T-helper 22 cell (primary cell): ENCODE results near the gene EEF1E1.

Experiments
- DNase-seq: peaks from one replicate; pipeline ENCODE4 v3.0.0-alpha.2; 2020; ENCODE audit warnings: low read depth

The EEF1E1 gene

DNA sequence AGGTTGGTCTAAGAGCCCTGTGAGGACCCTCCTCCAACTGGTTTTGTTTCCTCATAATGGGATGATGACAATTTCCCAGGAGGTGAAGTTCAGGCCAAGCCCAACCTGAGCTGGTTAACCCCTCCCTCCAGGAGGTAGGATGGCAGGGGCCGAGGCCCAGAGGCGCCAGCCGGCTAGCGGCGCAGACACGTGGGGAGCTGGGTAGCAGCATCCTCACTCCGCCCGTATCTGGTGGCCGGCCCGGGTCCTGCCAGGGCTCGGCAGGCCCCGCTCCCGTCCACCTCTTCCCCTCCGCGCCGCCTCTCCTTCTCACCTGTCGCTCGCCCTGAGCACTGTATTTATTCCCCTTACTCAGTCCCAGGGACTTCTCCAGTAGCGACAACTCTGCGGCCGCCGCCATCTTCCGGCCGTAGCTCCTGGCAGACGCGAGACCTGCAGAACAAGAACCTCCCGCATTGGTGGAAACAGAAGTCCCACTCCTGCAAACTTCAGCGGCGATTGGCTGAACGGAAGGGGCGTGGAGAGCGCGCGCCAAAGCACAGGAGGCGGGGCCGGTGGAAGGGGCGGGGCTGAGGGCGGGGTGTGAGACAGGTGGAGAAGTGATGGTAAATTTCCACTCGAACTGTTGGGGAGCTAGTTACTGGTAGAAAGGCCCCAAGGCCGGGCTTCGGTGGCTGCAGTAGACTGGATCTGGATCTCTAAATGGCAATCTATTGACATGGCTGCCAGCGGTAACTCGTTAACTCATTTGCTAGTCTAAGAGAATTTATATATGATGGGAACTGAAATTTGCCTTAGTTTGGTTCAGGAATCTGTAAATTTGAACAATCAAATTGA, at the start of gene EEF1E1:
TSS of gene EEF1E1 (minus strand) at position 427 of the 837 bp plus-strand sequence. CDS start at position 400, 27 bp downstream.
- peak; percentile 92 for DNase-seq

DNA sequence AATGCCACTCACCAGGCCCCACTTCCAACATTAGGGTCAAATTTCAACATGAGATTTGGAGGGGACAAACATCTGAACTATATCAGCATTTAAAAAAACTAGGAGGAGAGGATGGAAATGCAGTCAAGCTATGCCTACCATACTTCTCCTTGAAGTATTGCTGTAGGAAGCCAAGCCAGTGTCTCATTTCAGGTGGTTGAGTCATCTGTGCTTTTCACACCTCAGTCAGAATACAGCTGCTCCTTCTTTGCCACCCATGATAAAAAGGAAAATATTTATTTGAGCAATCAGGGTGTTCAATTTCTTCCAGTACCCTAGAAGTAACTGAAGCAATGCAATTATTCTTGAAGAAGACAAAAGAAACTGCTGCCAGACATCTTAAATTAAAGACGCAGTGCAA, 47.0 kb upstream of the EEF1E1 start:
- DNase-seq = no peak

DNA sequence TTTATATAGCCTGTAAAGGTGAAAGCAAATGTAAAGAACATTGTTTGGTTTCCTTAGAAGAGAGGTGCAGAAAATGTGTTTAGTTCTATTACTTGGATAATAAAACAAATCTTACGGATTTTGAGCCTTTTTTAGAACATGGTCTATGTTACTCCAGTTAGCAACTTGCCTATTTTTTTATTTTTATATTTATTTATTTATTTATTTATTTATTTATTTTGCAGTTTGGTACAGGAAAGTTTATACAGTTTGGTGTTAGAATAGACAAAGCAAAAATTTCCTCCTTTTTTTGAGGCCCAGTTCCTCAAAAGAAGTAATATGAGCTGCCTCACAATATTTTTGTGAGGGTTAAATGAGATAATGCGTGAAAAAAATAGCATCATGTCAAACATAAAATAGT, 41.6 kb upstream of the EEF1E1 start:
- DNase-seq = no peak

DNA sequence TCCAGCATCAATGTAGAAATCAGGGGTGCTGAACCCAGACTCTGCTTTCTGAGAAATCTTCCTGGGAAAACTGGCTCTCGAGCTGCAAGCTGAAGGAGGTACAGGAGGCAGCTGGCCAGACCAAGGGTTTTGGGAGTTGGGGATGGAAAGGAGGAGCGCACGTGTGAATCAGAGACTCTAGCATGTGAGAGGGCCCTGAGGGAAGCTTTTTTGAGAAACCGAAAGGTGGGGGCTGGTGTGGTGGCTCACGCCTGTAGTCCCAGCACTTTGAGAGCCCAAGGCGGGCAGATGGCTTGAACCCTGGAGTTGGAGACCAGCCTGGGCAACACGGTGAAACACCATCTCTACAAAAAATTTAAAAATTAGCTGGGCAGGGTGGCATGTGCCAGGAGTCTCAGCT, 37.1 kb upstream of the EEF1E1 start:
- no peak for DNase-seq

DNA sequence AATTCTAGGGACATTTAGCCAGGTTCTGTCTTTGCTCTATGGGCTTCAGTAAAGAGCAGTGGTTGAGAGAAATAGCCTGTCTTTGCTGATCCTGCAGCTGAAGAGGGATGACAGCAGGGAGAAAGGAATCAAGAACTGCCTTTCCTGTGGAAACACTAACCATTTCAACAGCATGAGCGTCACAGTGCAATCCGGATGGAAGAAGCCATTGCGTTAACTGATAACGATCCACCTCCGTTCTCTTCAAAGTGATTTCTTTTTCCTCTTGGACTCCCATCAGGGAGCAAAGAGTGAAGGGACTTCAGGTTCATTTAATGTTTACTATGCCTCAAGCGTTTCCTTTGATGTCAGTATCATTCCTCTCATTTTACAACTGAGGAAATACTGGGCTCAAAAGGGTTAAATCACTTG, 35.2 kb upstream of the EEF1E1 start:
- DNase-seq = no peak

DNA sequence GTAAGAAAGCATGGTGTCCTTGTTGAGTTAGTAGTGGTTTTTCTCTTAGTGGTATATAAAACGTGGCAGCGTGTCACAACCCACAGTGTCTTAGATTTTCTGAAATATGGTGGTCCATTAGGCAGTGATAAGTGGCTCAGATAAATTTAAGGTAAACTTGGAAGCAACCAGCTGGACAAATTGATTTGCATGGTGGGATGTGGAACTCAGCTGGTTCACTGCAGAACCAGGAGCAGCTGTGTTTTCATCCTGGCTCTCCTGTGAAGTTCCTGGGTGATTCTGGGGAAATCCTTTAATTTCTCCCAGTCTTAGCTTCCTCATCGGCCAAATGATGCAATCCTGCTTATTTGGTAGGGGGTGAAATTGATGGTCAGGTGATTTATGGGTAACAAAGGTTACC, 32.9 kb upstream of the EEF1E1 start:
- no peak for DNase-seq

DNA sequence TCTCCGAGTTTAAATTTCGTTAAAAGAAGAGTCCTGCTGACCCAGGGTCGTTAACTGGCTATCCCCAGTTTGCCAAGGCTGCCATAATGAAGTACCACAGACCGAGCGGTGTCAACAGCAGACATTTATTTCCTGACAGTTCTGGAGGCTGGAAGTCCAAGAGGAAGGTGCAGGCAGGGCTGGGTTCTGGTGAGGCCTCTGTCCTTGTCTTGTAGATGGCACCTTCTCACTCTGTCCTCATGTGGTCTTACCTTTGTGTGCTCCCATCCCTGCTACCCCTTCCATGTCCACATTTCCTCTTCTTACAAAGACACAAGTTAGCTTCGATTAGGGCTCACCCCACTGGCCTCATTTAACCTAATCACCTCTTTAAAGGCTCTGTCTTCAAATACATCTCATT, 29.8 kb upstream of the EEF1E1 start:
- no peak for DNase-seq

DNA sequence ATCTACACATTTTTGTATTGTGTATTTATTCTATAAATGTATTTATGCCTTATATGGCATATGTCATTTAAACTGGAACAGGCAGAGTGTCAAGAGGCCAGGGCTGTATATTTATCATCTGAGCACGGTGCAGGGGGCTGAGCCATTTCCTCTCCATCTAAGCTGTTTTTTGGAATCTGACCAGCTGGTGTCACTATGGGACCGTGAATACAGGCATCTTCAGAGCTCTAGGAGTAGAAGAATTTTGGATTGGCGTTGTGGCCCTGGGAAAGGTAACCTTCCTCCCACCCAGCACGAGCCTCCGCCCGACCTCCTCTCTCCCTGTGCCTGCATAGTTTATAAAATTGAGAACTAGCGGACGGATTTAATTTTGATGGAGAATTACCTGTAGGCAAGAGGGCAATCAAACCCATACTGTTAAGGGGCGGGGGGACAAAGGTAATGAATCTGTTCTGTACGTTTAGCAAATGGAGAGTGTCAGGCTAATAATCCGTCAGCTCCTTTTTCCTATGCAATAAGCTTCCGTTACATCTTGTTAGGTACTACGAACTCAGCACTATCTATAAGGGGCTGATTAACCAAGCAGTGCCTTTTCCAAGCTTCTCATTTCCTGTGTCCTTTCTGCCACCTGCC, 29.0 kb upstream of the EEF1E1 start:
- DNase-seq = no peak

DNA sequence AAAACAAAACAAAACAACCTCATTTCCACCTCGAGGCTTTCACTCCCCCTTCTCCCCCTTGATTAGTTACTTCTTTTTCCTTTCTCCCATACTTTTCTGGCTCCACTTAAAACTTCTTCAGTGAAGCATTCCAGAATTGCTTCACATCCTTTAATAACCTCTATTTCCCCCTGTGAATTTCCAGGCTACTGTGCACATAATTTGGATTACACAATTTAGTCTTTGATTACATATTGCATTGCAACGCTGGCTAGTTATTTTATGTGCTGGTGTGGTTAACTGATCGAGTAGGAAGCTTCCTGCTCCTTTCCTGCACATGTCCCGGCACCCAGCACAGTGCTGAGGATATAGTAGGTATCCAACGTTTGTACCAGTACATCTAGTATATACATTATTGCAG, 28.1 kb upstream of the EEF1E1 start:
- DNase-seq = no peak

DNA sequence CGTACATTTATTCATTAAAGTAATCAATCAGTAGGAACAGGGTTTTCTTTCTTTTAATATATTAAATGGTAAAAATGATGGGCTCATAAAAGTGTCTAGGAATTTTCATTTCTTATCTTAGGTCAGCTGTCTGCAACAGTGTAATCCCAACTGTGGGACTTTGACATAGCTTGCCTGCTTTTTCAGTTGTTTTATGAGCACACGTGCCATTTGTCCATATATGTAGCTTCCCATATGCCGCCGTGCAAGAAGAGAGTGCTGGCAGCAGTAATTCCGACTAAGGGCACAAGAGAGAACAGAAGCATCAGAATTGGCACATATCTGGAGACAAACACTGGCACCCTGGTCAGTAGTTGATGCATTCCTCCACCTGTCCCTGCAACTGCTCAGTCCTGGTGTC, 20.9 kb upstream of the EEF1E1 start:
- no peak for DNase-seq

DNA sequence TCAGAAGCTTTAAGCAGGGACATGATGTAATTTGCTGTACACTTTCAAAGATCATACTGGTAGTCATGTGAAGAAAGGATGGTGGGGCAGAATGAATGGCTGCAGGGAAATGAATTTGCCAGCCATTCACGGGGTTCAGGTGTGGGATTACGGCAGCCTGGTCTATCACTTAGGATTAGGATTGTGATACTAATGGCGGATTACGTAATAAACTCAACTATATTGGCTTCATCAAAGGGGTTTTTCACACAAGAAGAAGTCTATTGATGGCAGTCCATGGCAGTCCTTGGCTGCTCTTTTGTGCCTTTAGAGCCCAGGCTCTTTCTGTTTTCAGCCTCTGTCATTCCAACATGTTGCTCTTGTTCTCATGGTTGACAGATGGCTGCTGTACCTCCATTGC, 12.6 kb upstream of the EEF1E1 start:
- no peak for DNase-seq

DNA sequence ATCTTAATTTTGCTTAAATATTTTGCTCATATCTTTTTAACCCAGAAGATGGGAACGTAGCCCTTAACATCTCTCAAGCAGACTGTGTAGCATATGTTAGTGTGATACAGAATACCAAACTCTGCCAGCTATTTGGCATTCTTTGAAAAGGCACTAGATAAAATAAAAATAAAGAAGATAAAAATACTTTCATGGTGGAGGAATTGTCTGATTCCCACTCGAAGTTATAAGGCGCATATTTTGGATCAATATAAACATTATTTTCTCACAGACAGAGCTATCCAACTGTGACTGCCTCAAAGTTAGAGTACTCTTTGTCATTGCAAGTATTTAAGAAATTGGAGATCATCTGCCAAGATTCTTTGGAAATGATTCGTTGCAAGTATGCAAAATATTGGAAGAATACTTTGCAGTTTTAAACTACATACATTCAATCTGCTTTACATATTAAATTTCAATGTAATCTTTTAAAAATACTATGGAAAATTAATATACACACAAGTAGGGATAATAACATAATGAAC, 10.8 kb upstream of the EEF1E1 start:
- no peak for DNase-seq

DNA sequence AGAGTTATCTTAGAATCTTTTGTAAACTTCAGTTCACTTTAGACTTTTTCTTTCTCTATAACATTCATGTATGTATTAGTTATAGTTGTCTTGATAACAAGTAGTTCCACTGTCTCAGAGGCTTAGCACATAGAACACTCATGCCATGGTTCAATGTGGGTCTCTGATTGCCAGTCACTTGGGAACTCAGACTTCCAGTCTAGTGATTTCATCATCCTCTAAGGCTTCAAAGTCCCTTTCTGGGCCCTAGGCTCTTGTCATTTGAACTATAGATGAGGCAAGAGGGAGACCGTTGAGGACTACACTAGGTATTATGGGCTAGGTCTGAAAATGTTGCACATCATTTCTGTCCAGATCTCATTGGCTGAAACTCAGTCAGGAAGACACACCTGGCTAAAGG, 8.4 kb upstream of the EEF1E1 start:
- no peak for DNase-seq

DNA sequence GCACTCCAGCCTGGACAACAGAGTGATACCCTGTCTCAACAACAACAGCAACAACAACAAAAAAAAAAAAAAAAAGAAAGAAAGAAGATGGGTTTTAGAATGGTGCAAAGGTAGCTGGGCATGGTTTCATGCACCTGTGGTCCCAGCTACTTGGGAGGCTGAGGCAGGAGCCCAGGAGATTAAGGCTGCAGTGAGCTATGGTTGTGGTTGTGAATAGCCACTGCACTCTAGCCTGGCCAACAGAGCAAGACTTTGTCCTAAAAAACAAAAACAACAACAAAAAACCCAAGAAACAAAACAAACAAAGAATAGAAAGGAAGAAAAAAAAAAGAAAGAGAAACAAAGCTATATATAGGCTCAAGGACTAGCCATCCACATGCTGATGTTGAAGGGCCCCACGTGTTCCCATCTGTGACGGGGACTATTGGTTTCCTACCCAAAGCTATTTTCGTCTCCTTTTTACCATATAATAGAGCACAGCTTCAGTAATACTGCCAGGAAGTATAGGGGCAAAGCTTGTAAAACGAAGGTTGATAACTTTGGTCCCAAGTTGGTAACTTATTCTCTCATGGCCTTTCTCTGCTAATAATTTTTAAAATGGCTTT, 7.9 kb upstream of the EEF1E1 start:
- DNase-seq = no peak

DNA sequence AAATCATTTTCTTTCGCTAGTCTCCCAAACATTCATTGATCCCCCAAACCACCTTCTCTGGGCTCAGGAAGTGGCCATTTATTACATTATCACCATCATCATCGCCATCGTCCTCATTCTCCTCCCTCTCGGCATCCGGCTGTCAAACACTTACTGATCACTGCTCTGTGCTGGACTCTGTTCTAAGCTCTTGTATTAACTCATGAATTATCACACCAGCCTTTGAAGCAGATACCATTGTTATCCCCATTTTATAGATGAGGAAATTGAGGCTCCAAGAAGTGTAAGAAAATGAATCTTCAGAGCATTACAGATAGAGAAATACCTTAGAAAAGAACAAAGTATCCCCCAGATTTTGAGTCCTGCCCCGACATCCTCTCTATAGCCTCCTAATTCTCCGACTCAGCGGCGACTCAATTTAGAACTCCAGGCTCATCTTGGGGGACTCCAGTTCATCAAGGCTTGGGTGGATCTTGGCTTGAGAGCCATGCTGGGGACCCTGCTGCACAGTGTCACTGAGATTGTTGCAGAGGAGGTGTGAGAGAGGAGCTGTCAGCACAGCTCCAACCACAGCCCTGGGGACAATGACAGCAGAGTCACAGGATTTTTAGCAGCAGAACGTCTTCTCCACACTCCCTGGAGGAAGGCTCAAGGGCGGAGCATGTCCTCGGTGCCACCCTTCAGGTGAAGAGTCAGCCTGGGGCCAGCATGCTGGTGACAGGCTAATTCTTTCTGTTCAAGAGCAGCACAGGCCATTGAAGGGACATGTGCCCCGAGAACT, 6.6 kb upstream of the EEF1E1 start:
- no peak for DNase-seq

DNA sequence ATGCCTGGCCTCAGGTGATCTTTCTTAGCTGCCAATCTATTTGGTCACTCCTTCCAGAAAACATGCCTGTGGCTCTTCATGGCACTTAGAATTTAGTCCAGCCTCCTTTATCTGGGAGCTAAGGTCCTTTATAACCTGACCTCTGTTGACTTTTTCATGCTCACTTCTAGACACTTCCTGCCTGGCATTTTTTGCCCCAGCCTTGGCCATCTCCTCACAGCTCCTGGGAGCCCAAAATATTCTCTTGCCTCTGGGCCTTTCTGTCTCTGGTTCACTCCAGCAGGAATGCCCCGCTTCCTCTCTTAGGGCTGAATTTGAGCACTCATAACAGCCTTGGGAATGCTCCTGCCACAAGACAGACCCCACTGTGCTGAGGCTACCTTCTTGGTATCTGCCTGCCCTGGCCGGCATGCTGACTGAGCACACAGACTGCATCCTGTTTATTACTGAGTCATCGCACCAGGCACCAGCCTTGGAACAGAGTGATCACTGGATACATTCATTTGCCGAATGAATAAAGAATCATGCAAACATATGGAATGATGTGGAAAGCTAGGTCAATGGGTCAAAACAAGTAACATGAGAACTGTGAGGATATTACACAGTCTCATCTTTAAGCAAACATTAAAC, 5.8 kb upstream of the EEF1E1 start:
- no peak for DNase-seq

DNA sequence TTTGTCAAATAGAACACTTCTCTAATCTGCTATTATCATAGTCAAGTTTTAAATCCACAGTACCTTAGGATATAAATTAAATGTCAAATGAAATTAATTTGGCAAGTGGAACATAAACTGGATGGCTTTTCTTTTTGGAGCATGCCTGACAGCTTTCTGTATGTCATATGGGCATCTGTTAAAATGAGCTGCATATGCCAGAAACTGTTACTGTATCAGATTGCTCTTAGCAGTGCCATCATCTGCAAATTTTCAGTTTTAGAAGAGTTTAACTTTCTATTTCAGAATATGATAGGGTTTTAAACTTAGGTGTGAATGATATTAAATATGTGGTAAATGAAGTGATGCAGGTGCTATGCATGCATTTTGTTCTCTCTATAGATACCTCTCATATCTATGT, 3.4 kb upstream of the EEF1E1 start:
- DNase-seq = no peak

DNA sequence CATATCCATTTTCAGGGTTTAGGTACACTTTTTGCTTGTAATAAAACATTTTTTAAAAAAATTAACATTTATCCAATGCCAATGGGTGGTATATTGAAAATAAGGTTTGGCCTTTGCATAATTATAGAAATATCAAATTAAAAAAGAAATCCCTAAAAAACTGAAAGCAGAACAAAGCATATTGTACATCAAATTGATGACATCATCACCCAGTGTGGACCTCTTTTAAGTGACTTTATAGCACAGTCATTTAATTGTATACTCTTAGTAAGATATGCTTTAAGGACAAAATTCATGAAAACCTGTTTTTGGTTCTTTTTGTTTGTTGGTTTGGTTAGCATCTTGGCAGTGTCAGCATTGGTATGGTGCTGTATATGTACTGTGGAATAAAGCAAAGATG, 1.4 kb upstream of the EEF1E1 start:
- no peak for DNase-seq

DNA sequence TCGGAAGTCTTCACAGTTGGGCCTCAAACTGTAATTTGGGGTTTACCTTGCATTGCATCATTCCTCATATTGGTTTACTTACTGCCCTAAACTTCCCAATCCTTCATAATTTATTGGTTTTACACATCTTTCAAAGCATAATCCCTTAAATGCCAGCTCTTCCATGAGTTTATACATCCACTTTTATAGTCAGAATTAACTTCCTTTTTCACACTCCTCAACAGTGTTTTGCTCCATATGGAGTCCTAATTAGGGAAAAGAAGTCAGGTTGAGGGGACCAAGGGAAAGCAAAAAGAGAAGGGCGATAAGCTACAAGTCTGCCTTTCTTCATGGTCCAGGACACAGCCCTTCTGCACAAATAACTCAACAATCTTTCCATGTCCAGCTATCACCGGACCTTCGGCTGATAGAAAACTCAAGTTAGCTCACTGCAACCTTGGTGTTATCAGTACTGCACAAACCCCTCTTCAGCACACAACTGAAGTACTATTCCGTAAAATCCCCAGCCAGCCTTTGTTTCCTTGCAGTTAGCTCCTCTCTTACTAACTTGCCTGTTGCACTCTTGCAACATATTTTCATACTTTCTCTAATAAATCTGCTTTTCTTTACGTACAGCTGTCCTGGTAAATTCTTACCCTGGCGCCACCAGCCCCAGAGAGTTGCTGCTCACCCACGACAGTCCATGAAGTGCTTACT, 2.0 kb downstream of the EEF1E1 start:
- no peak for DNase-seq

DNA sequence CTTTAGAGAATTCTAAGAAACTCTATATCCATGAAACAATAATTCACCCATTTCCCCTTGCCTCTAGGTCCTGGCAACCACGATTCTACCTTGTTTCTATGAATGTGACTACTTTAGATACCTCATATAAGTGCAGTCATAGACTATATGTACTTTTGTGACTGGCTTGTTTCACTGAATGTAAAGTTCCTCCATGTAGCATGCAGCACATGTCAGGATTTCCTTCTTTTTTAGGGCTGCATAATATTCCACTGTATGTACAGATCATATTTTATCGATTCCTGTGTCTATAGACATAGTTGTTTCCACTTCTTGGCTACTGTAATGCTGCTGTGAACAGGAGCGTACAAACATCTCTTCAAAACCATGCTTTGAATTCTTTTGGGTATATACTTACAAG, 11.7 kb downstream of the EEF1E1 start:
- no peak for DNase-seq

DNA sequence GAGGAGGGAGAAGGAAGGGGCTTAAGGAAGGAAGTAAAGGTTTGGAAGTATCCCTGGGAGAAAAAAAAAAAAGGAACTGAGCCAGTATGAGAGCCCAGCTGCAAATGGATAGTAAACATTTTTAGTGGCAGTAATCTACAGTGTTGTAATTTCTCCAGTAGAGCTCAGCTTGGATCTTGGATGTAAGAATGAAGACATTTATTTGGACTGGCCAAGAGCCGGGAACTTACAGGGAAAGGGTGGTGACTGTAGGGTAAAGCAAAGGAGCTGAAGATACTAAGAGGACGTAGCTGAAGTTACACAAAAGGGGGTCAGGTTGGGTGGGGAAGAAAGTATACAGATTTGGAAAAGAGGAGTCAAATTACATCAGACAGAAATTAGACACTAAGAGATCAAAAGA, 13.5 kb downstream of the EEF1E1 start:
- DNase-seq = no peak
